Stimulated activated CD4-positive, alpha-beta T cell treated with anti-CD3 and anti-CD28 coated beads, TNF-alpha, amount 100 ng/mL, for 48 hours (primary cell): ENCODE data around the gene IGSF21.

Experiments
- DNase-seq, 3 donors: peaks; one replicate each; pipeline ENCODE4 v3.0.0-alpha.2; 2020; ENCODE audit warnings: low read depth in 3 of 3

The IGSF21 gene

GRCh38 chr1:18262726-18263125 is 155.1 kb downstream of the IGSF21 start:
- no peak for DNase-seq

GRCh38 chr1:18263547-18264120 is 156.0 kb downstream of the IGSF21 start:
- DNase-seq = no peak

GRCh38 chr1:18264450-18265039 is 156.9 kb downstream of the IGSF21 start:
- DNase-seq = no peak

- no peak for DNase-seq
Measured at GRCh38 chr1:18265641-18266040, 158.0 kb downstream of the IGSF21 start.

GRCh38 chr1:18266391-18266790 is 158.8 kb downstream of the IGSF21 start:
- DNase-seq = no peak

- no peak for DNase-seq
Measured at GRCh38 chr1:18271336-18271735, 163.7 kb downstream of the IGSF21 start.

- DNase-seq = no peak
Measured at GRCh38 chr1:18278946-18279345, 171.3 kb downstream of the IGSF21 start.

GRCh38 chr1:18279351-18280074 is 171.9 kb downstream of the IGSF21 start:
- DNase-seq = no peak

- no peak for DNase-seq
Measured at GRCh38 chr1:18280956-18281355, 173.4 kb downstream of the IGSF21 start.

- no peak for DNase-seq
Measured at GRCh38 chr1:18282851-18283600, 175.4 kb downstream of the IGSF21 start.

- no peak for DNase-seq
Measured at GRCh38 chr1:18283601-18284385, 176.2 kb downstream of the IGSF21 start.

- no peak for DNase-seq
Measured at GRCh38 chr1:18284805-18285537, 177.4 kb downstream of the IGSF21 start.

GRCh38 chr1:18285538-18285924 is 177.9 kb downstream of the IGSF21 start:
- DNase-seq = no peak

- DNase-seq = no peak
Measured at GRCh38 chr1:18288722-18289121, 181.1 kb downstream of the IGSF21 start.

GRCh38 chr1:18289597-18289996 is 182.0 kb downstream of the IGSF21 start:
- no peak for DNase-seq

- no peak for DNase-seq
Measured at GRCh38 chr1:18290740-18291412, 183.3 kb downstream of the IGSF21 start.

GRCh38 chr1:18292531-18292930 is 184.9 kb downstream of the IGSF21 start:
- DNase-seq = no peak

- no peak for DNase-seq
Measured at GRCh38 chr1:18293291-18293690, 185.7 kb downstream of the IGSF21 start.

GRCh38 chr1:18294437-18295176 is 187.0 kb downstream of the IGSF21 start:
- no peak for DNase-seq
